ENCODE data around the gene ZDHHC9.

The ZDHHC9 gene

GRCh38 chrX:129763666-129764065 is 80.0 kb downstream of the ZDHHC9 start:
- no peaks in the 10 kb centered on the region for H3K27me3 ChIP-seq (ENCODE audit: insufficient read depth, poor library complexity, severe bottlenecking)
- H3K4me1 ChIP-seq (ENCODE audit: insufficient read depth, poor library complexity, severe bottlenecking): no peaks in the 10 kb centered on the region
- no peak for ATAC-seq (ENCODE audit: low read depth)

GRCh38 chrX:129762448-129762847 is 81.2 kb downstream of the ZDHHC9 start:
- Histone ChIP-seq H3K9me3 (ENCODE audit: severe bottlenecking) (no peaks in the 10 kb centered on the region), H3K4me3 (ENCODE audit: severe bottlenecking) (no peak overlapping the region), H3K36me3 (ENCODE audit: low read depth) (no peaks in the 10 kb centered on the region), H3K27ac (ENCODE audit: poor library complexity, severe bottlenecking) (no peak overlapping the region), H3K27me3 (ENCODE audit: insufficient read depth, poor library complexity, severe bottlenecking) (no peaks in the 10 kb centered on the region), H3K4me1 (ENCODE audit: insufficient read depth, poor library complexity, severe bottlenecking) (no peaks in the 10 kb centered on the region)
- DNase-seq (ENCODE audit: low spot score) (no peak), ATAC-seq (ENCODE audit: low read depth) (no peak)
- TF ChIP-seq, protein P1, sequence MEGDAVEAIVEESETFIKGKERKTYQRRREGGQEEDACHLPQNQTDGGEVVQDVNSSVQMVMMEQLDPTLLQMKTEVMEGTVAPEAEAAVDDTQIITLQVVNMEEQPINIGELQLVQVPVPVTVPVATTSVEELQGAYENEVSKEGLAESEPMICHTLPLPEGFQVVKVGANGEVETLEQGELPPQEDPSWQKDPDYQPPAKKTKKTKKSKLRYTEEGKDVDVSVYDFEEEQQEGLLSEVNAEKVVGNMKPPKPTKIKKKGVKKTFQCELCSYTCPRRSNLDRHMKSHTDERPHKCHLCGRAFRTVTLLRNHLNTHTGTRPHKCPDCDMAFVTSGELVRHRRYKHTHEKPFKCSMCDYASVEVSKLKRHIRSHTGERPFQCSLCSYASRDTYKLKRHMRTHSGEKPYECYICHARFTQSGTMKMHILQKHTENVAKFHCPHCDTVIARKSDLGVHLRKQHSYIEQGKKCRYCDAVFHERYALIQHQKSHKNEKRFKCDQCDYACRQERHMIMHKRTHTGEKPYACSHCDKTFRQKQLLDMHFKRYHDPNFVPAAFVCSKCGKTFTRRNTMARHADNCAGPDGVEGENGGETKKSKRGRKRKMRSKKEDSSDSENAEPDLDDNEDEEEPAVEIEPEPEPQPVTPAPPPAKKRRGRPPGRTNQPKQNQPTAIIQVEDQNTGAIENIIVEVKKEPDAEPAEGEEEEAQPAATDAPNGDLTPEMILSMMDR (IDR thresholded peaks at IDR 0.05; ENCODE audit: poor library complexity, severe bottlenecking): no peak

More at GRCh38 chrX:129763666-129764065, 80.0 kb downstream of the ZDHHC9 start:
- TF ChIP-seq, protein P1 (IDR thresholded peaks at IDR 0.05; ENCODE audit: poor library complexity, severe bottlenecking): no peak
- no peak for DNase-seq (ENCODE audit: low spot score)
- Histone ChIP-seq H3K4me3 (ENCODE audit: severe bottlenecking) (no peak overlapping the region), H3K36me3 (ENCODE audit: low read depth) (no peaks in the 10 kb centered on the region), H3K27ac (ENCODE audit: poor library complexity, severe bottlenecking) (no peak overlapping the region), H3K9me3 (ENCODE audit: severe bottlenecking) (no peaks in the 10 kb centered on the region)

- TF ChIP-seq, protein P1 (IDR thresholded peaks at IDR 0.05; ENCODE audit: poor library complexity, severe bottlenecking): no peak
- Histone ChIP-seq H3K4me3 (ENCODE audit: severe bottlenecking) (no peak overlapping the region), H3K27me3 (ENCODE audit: insufficient read depth, poor library complexity, severe bottlenecking) (no peaks in the 10 kb centered on the region), H3K9me3 (ENCODE audit: severe bottlenecking) (no peaks in the 10 kb centered on the region), H3K27ac (ENCODE audit: poor library complexity, severe bottlenecking) (no peak overlapping the region), H3K4me1 (ENCODE audit: insufficient read depth, poor library complexity, severe bottlenecking) (no peaks in the 10 kb centered on the region), H3K36me3 (ENCODE audit: low read depth) (no peaks in the 10 kb centered on the region)
- ATAC-seq (ENCODE audit: low read depth) (no peak), DNase-seq (ENCODE audit: low spot score) (no peak)
Observed at GRCh38 chrX:129761596-129761995, 82.1 kb downstream of the ZDHHC9 start.

GRCh38 chrX:129760981-129761380 is 82.7 kb downstream of the ZDHHC9 start:
- TF ChIP-seq, protein P1 (IDR thresholded peaks at IDR 0.05; ENCODE audit: poor library complexity, severe bottlenecking): no peak
- Histone ChIP-seq H3K9me3 (ENCODE audit: severe bottlenecking) (no peaks in the 10 kb centered on the region), H3K27ac (ENCODE audit: poor library complexity, severe bottlenecking) (no peak overlapping the region), H3K4me3 (ENCODE audit: severe bottlenecking) (no peak overlapping the region), H3K27me3 (ENCODE audit: insufficient read depth, poor library complexity, severe bottlenecking) (no peaks in the 10 kb centered on the region), H3K36me3 (ENCODE audit: low read depth) (no peaks in the 10 kb centered on the region), H3K4me1 (ENCODE audit: insufficient read depth, poor library complexity, severe bottlenecking) (no peaks in the 10 kb centered on the region)
- no peak for DNase-seq (ENCODE audit: low spot score)
- no peak for ATAC-seq (ENCODE audit: low read depth)

DNA sequence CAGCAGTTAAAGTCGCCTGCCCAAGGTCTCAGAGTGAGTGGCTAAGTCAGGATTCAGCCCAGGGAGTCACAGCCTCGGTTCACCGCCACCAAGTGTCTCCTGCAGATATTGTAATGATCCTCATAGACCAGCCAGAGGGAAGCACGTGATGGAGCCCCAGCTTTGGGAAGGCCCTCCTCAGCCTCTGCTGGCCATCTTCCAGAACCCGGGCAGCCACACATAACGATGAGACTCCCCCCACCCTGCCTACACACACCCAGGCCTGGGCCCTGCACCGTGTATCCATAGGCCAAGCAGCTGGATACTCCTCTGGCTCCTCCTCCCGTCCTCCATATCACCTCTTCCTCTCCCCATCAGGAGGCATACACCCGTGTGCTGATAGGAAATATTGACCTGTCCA is 83.5 kb downstream of the ZDHHC9 start:
- ATAC-seq (ENCODE audit: low read depth): no peak
- no peaks in the 10 kb centered on the region for H3K9me3 ChIP-seq (ENCODE audit: severe bottlenecking)

More for the DNA sequence above, 83.5 kb downstream of the ZDHHC9 start:
- TF ChIP-seq, protein P1 (IDR thresholded peaks at IDR 0.05; ENCODE audit: poor library complexity, severe bottlenecking): no peak
- DNase-seq (ENCODE audit: low spot score): no peak
- H3K36me3 ChIP-seq (ENCODE audit: low read depth): no peaks in the 10 kb centered on the region
- H3K27ac ChIP-seq (ENCODE audit: poor library complexity, severe bottlenecking): no peak overlapping the region
- no peak overlapping the region for H3K4me3 ChIP-seq (ENCODE audit: severe bottlenecking)
- H3K4me1 ChIP-seq (ENCODE audit: insufficient read depth, poor library complexity, severe bottlenecking): no peaks in the 10 kb centered on the region
- H3K27me3 ChIP-seq (ENCODE audit: insufficient read depth, poor library complexity, severe bottlenecking): no peaks in the 10 kb centered on the region
